OCI-LY3 (cell line): Measurements from ENCODE around the gene INPP5A.

Experiments
- EZH2phosphoT487 ChIP-seq: fragments of 200-600 bp; shearing (Covaris generic); IDR thresholded peaks from 2 replicates; pipeline ENCODE4 v1.6.1; 2018; ENCODE audit warnings: antibody characterized with exemption, mixed run types, low read depth
- TF ChIP-seq, protein P1 (sequence below): fragments of 200-600, 300-600 bp; sonication (generic); IDR thresholded peaks from 2 replicates; pipeline ENCODE4 v1.5.1; 2014; ENCODE audit warnings: antibody characterized with exemption, low read length, low read depth

DNA sequence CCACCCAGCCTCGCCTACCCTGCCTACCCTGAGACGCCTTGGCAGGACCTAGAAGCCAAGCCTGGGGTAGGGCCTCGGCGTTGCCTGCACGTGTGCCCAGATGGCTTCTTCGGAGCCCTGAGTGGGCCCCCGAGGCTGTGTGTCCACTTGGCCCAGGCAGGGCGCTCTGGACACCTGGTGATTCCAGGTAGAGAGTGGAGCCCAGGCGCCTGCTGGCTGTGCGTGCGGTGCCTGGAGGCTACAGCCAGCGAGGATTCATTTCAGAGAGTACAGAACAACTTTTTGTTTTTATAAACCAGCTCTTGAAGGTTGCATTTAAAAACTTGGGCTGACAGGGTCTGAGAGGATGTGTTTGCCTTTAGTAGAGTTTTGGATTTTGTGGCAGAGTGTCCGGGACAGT lies 208.4 kb downstream of the INPP5A start:
- TF ChIP-seq, protein P1, sequence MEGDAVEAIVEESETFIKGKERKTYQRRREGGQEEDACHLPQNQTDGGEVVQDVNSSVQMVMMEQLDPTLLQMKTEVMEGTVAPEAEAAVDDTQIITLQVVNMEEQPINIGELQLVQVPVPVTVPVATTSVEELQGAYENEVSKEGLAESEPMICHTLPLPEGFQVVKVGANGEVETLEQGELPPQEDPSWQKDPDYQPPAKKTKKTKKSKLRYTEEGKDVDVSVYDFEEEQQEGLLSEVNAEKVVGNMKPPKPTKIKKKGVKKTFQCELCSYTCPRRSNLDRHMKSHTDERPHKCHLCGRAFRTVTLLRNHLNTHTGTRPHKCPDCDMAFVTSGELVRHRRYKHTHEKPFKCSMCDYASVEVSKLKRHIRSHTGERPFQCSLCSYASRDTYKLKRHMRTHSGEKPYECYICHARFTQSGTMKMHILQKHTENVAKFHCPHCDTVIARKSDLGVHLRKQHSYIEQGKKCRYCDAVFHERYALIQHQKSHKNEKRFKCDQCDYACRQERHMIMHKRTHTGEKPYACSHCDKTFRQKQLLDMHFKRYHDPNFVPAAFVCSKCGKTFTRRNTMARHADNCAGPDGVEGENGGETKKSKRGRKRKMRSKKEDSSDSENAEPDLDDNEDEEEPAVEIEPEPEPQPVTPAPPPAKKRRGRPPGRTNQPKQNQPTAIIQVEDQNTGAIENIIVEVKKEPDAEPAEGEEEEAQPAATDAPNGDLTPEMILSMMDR: no peak
- TF ChIP-seq EZH2phosphoT487: no peak
